Bronchial epithelial cell (primary cell): ENCODE measurements around the gene CADM2. TPM values are rescaled to one million over a fixed set of nuclear protein-coding genes. Genes with fewer than 3 reads are reported as not detected.

Experiments used
- DNase-seq: peaks from one replicate; pipeline ENCODE4 v3.0.0-alpha.2; 2010; ENCODE audit warnings: low read depth
- FAIRE-seq: peaks from 2 replicates; lab custom pipeline; 2011; peaks lifted over from hg19 to GRCh38; lab: Jason Lieb, UNC
- H3K27me3 ChIP-seq: 2 replicates; pipeline ENCODE4 v1.5.1; 2011; ENCODE audit warnings: low read length; ENCODE audit not compliant: control insufficient read depth, insufficient read depth
- H3K36me3 ChIP-seq: 2 replicates; pipeline ENCODE4 v1.5.1; 2011; ENCODE audit warnings: low read length; ENCODE audit not compliant: control insufficient read depth, insufficient read depth
- H3K4me3 ChIP-seq: 2 replicates; pipeline ENCODE4 v1.5.1; 2011; ENCODE audit warnings: mild to moderate bottlenecking, low read depth, low read length, control low read depth
- CTCF ChIP-seq: IDR thresholded peaks from 2 replicates; pipeline ENCODE4 v1.5.1; 2011; ENCODE audit warnings: mild to moderate bottlenecking, moderate library complexity, low read length, control low read depth, inconsistent platforms; ENCODE audit not compliant: insufficient read depth, severe bottlenecking
- total RNA-seq: library from RNA; depleted of rRNA; stranded (reverse); fragments of >200 nt; gene quantifications from 2 replicates; pipeline ENCODE4 v1.2.1, GENCODE V29; 2014

Gene CADM2
- total RNA-seq, 1 donor from 2014 or later: under 0.01 TPM

- FAIRE-seq: no peak
Observed at GRCh38 chr3:84959470-84960271, 882 bp downstream of the CADM2 start.

GRCh38 chr3:84960581-84960980 is 1.8 kb downstream of the CADM2 start:
- TF ChIP-seq CTCF: no peak
- FAIRE-seq (no peak), DNase-seq (no peak)
- H3K36me3 ChIP-seq: no peaks in the 10 kb centered on the region
- no peak overlapping the region for H3K4me3 ChIP-seq
- peaks cover 18% of the 10 kb centered on the region for H3K27me3 ChIP-seq

More at GRCh38 chr3:84959470-84960271, 882 bp downstream of the CADM2 start:
- Histone ChIP-seq H3K27me3 (peaks cover 18% of the 10 kb centered on the region), H3K36me3 (no peaks in the 10 kb centered on the region), H3K4me3 (peak overlapping the region; percentile 56)
- no peak for DNase-seq
- TF ChIP-seq CTCF: no peak

- Histone ChIP-seq H3K4me3 (no peak overlapping the region), H3K36me3 (no peaks in the 10 kb centered on the region), H3K27me3 (peaks cover 18% of the 10 kb centered on the region)
- no peak for TF ChIP-seq CTCF
- FAIRE-seq (no peak), DNase-seq (no peak)
Observed at GRCh38 chr3:84961011-84961410, 2.2 kb downstream of the CADM2 start.

- Histone ChIP-seq H3K27me3 (peaks cover 18% of the 10 kb centered on the region), H3K4me3 (no peak overlapping the region), H3K36me3 (no peaks in the 10 kb centered on the region)
- TF ChIP-seq CTCF: no peak
- DNase-seq: no peak
- FAIRE-seq: no peak
Observed at GRCh38 chr3:84961521-84962255, 2.9 kb downstream of the CADM2 start.

GRCh38 chr3:84962415-84962814 is 3.6 kb downstream of the CADM2 start:
- H3K36me3 ChIP-seq: no peaks in the 10 kb centered on the region
- no peak overlapping the region for H3K4me3 ChIP-seq
- no peak for FAIRE-seq
- DNase-seq: no peak
- TF ChIP-seq CTCF: no peak
- peaks cover 18% of the 10 kb centered on the region for H3K27me3 ChIP-seq
